Measurements from ENCODE around the gene OGDH. TPM values are rescaled to one million over a fixed set of nuclear protein-coding genes. Genes with fewer than 3 reads are reported as not detected.
"Not testable (repeated sequence)": the region's sequence is repeated elsewhere in the genome, so short reads cannot be mapped to it uniquely, and the experiment has no call there.

OGDH gene
- total and polyA plus RNA-seq, 2 of the 13 experiments (the other 11 are each of a cell fraction or from before 2014, with no cell fraction given) = 17.4 to 25.4 TPM

- peak; percentile 56; the same call in 1 of the 2 replicates for TF ChIP-seq SPEN (CRISPR knock-in tag; IDR thresholded peaks at IDR 0.05; ENCODE audit: low read depth)
Measured at GRCh38 chr7:44561962-44562621, 44.3 kb upstream of the OGDH start (continued).

GRCh38 chr7:44562622-44562962, 43.8 kb upstream of the OGDH start:
- H3K9me3 ChIP-seq (ENCODE audit: low read length); FAIRE-seq; H3K79me2 ChIP-seq (ENCODE audit: insufficient read depth, low read length); H4K20me1 ChIP-seq (ENCODE audit: insufficient read depth, low read length); H3K9ac ChIP-seq (ENCODE audit: insufficient read depth, low read depth, low read length); DNase-seq (ENCODE audit: low spot score); BruUV-seq (replicated peaks); ATAC-seq; intact Hi-C loops (cut with micrococcal nuclease; ENCODE audit: unreplicated experiment); CTCF ChIA-PET (ENCODE audit: low intra/inter-chr PET ratio, low total read pairs); H3K27me3 ChIP-seq (ENCODE audit: control insufficient read depth in 1 of 2, insufficient read depth in 2 of 2, low read length in 2 of 2); in situ Hi-C loops (cut with HindIII; ENCODE audit: extremely low pct_ligation_motif_present, low pct_unique_long_range_greater_than_20kb); H3K4me3 ChIP-seq (replicated peaks in 1 of 3; ENCODE audit: insufficient read depth in 1 of 3, low read depth in 2 of 3, low read length in 3 of 3); H2AFZ ChIP-seq (ENCODE audit: low read length): not testable (repeated sequence)
- Histone ChIP-seq H3K36me3 (replicated peaks in 1 of 2; ENCODE audit: control insufficient read depth in 1 of 2, insufficient read depth in 2 of 2, low read length in 2 of 2) (peaks cover 12 to 29% of the 10 kb centered on the region in 2 experiments), H3K27ac (ENCODE audit: extremely low read length, insufficient read depth, low read length) (peak overlapping the region; percentile 49), H3K4me2 (ENCODE audit: low read depth, low read length) (0 out of 2 replicates have a peak overlapping the region, but pooled peaks have one; percentile 18), H3K4me1 (ENCODE audit: insufficient read depth, low read length) (peaks cover 40% of the 10 kb centered on the region)
- WGBS (ENCODE audit: low lambda C conversion rate) = 56% methylated on average over 8 of the region's 8 CpGs
- POLR2A ChIA-PET = interaction anchor here (0.8 to 3.7 kb wide), 12 partner anchors 8 to 321 kb away, joined by 3 to 27 read pairs (median 4); partner anchors contain the start of genes DDX56, NPC1L1, NUDCD3 and OGDH
- TF ChIP-seq PAXIP1 (CRISPR knock-in tag; conservative IDR thresholded peaks at IDR 0.05) = peak; percentile 3; the same call in 1 of the 2 replicates
- TF ChIP-seq, protein P1, sequence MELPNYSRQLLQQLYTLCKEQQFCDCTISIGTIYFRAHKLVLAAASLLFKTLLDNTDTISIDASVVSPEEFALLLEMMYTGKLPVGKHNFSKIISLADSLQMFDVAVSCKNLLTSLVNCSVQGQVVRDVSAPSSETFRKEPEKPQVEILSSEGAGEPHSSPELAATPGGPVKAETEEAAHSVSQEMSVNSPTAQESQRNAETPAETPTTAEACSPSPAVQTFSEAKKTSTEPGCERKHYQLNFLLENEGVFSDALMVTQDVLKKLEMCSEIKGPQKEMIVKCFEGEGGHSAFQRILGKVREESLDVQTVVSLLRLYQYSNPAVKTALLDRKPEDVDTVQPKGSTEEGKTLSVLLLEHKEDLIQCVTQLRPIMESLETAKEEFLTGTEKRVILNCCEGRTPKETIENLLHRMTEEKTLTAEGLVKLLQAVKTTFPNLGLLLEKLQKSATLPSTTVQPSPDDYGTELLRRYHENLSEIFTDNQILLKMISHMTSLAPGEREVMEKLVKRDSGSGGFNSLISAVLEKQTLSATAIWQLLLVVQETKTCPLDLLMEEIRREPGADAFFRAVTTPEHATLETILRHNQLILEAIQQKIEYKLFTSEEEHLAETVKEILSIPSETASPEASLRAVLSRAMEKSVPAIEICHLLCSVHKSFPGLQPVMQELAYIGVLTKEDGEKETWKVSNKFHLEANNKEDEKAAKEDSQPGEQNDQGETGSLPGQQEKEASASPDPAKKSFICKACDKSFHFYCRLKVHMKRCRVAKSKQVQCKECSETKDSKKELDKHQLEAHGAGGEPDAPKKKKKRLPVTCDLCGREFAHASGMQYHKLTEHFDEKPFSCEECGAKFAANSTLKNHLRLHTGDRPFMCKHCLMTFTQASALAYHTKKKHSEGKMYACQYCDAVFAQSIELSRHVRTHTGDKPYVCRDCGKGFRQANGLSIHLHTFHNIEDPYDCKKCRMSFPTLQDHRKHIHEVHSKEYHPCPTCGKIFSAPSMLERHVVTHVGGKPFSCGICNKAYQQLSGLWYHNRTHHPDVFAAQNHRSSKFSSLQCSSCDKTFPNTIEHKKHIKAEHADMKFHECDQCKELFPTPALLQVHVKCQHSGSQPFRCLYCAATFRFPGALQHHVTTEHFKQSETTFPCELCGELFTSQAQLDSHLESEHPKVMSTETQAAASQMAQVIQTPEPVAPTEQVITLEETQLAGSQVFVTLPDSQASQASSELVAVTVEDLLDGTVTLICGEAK (IDR thresholded peaks at IDR 0.05) = not testable (repeated sequence)
- TF ChIP-seq, protein P1 (CRISPR knock-in tag; IDR thresholded peaks at IDR 0.05) = 0 out of 2 replicates have a peak, but pooled peaks have one; percentile 22
- 0 out of 2 replicates have a peak, but pooled peaks have one; percentile 8 for TF ChIP-seq RXRB (CRISPR knock-in tag; IDR thresholded peaks at IDR 0.05; ENCODE audit: borderline replicate concordance)
- TF ChIP-seq CCDC6 (CRISPR knock-in tag; IDR thresholded peaks at IDR 0.05) = peak; percentile 70; the same call in 1 of the 2 replicates
- peak; percentile 17 for TF ChIP-seq CBX1 (IDR thresholded peaks at IDR 0.05; ENCODE audit: low read depth)
- 0 out of 2 replicates have a peak, but pooled peaks have one; percentile 7 for TF ChIP-seq KLF6 (CRISPR knock-in tag; IDR thresholded peaks at IDR 0.05)
- 0 out of 2 replicates have a peak, but pooled peaks have one; percentile 13 for TF ChIP-seq ZNF501 (CRISPR knock-in tag; IDR thresholded peaks at IDR 0.05)
